Loucy (cell line): ENCODE data around the gene SH3BP5L.
A peak's percentile ranks its signal among the peaks of the same experiment; 100 is the strongest.
"Not testable (repeated sequence)": the region's sequence is repeated elsewhere in the genome, so short reads cannot be mapped to it uniquely, and the experiment has no call there.

Source experiments
- H2AFZ ChIP-seq: fragments of 200-600 bp; sonication (generic); 2 replicates; pipeline ENCODE4 v1.6.0; 2016; ENCODE audit warnings: antibody characterized with exemption, mild to moderate bottlenecking, low read length, moderate library complexity
- H3F3A ChIP-seq: fragments of 200-600 bp; 2 replicates; pipeline ENCODE4 v1.6.0; 2016; ENCODE audit warnings: antibody characterized with exemption, low read depth, mild to moderate bottlenecking
- H3K27me3 ChIP-seq: fragments of 200-600 bp; sonication (generic); 2 replicates; pipeline ENCODE4 v1.6.1; 2014; ENCODE audit warnings: low read length, mild to moderate bottlenecking; ENCODE audit not compliant: insufficient read depth, poor library complexity, severe bottlenecking
- H3K36me3 ChIP-seq: fragments of 200-600 bp; sonication (generic); 2 replicates; pipeline ENCODE4 v1.6.1; 2016; ENCODE audit warnings: low read length; ENCODE audit not compliant: insufficient read depth
- H3K4me1 ChIP-seq: fragments of 200-600 bp; sonication (generic); 2 replicates; pipeline ENCODE4 v1.5.1; 2014; ENCODE audit warnings: low read length, mild to moderate bottlenecking; ENCODE audit not compliant: insufficient read depth, poor library complexity, severe bottlenecking
- H3K4me2 ChIP-seq: fragments of 200-600 bp; sonication (generic); 2 replicates; pipeline ENCODE4 v1.6.0; 2014; ENCODE audit warnings: antibody characterized with exemption, low read length, low read depth, mild to moderate bottlenecking; ENCODE audit not compliant: poor library complexity, severe bottlenecking
- H3K4me3 ChIP-seq: fragments of 200-600 bp; sonication (generic); 2 replicates; pipeline ENCODE4 v1.5.1; 2014; ENCODE audit warnings: low read length, mild to moderate bottlenecking, mixed read lengths; ENCODE audit not compliant: poor library complexity, severe bottlenecking
- H3K79me2 ChIP-seq: fragments of 200-600 bp; sonication (generic); 2 replicates; pipeline ENCODE4 v1.6.1; 2014; ENCODE audit warnings: low read length; ENCODE audit not compliant: insufficient read depth
- H3K9ac ChIP-seq: fragments of 200-600 bp; sonication (generic); 2 replicates; pipeline ENCODE4 v1.6.0; 2014; ENCODE audit warnings: mild to moderate bottlenecking, low read depth, low read length, moderate library complexity; ENCODE audit not compliant: poor library complexity, severe bottlenecking
- H3K9me2 ChIP-seq: fragments of 200-600 bp; sonication (generic); replicated peaks from 2 replicates; pipeline ENCODE4 v1.6.1; 2016; ENCODE audit warnings: low read depth, low read length, mixed read lengths
- H3K9me3 ChIP-seq: fragments of 200-600 bp; sonication (generic); 2 replicates; pipeline ENCODE4 v1.6.1; 2014; ENCODE audit warnings: mild to moderate bottlenecking, antibody characterized with exemption, low read length, low read depth; ENCODE audit not compliant: insufficient read depth
- H4K20me1 ChIP-seq: fragments of 200-600 bp; sonication (generic); 2 replicates; pipeline ENCODE4 v1.6.0; 2014; ENCODE audit warnings: antibody characterized with exemption, low read length, mild to moderate bottlenecking; ENCODE audit not compliant: insufficient read depth, poor library complexity, severe bottlenecking
- EZH2phosphoT487 ChIP-seq: fragments of 200-600 bp; IDR thresholded peaks from 2 replicates; pipeline ENCODE4 v1.6.1; 2018; ENCODE audit warnings: antibody characterized with exemption, mild to moderate bottlenecking, moderate library complexity, borderline replicate concordance
- TF ChIP-seq, protein P1 (sequence below): fragments of 200-600 bp; sonication (generic); conservative IDR thresholded peaks from 2 replicates; pipeline ENCODE4 v1.5.1; 2014; ENCODE audit warnings: mild to moderate bottlenecking, antibody characterized with exemption, low read length

The SH3BP5L gene

DNA sequence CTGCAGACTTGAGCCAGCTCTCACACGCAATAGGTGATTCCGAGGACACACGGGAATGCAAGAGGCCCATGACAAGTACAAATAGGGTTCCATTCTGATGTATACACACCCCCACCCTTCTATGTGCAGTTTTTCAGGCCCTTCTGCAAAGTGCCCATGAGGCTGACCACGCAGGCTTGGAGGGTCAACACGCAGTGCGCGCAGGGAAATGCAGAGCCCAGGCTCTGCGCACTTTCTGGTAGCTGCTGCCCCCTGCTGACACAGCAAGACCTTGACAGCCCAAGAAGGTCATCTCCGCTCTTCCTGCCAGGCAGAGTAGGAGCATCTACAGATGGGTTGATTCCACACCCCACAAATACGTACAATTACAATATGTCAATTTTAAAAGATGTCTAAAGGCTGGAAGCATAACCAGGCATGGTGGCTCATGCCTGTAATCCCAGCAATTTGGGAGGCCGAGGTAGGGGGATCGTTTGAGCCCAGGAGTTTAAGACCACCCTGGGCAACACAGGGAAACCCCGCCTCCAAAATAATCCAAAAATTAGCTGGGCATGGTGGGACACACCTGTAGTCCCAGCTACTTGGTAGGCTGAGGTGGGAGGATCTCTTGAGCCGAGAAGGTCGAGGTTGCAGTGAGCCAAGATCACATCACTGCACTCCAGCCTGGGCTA is 18.5 kb downstream of the SH3BP5L start:
- no peak overlapping the region for H3K4me3 ChIP-seq
- no peaks in the 10 kb centered on the region for H3F3A ChIP-seq
- H2AFZ ChIP-seq = no peak overlapping the region
- no peaks in the 10 kb centered on the region for H3K9me2 ChIP-seq
- no peaks in the 10 kb centered on the region for H3K79me2 ChIP-seq
- TF ChIP-seq, protein P1, sequence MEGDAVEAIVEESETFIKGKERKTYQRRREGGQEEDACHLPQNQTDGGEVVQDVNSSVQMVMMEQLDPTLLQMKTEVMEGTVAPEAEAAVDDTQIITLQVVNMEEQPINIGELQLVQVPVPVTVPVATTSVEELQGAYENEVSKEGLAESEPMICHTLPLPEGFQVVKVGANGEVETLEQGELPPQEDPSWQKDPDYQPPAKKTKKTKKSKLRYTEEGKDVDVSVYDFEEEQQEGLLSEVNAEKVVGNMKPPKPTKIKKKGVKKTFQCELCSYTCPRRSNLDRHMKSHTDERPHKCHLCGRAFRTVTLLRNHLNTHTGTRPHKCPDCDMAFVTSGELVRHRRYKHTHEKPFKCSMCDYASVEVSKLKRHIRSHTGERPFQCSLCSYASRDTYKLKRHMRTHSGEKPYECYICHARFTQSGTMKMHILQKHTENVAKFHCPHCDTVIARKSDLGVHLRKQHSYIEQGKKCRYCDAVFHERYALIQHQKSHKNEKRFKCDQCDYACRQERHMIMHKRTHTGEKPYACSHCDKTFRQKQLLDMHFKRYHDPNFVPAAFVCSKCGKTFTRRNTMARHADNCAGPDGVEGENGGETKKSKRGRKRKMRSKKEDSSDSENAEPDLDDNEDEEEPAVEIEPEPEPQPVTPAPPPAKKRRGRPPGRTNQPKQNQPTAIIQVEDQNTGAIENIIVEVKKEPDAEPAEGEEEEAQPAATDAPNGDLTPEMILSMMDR = peak; percentile 86
- TF ChIP-seq EZH2phosphoT487 = no peak
- no peaks in the 10 kb centered on the region for H4K20me1 ChIP-seq
- no peak overlapping the region for H3K9ac ChIP-seq
- H3K27me3 ChIP-seq = no peaks in the 10 kb centered on the region
- H3K4me1 ChIP-seq = no peaks in the 10 kb centered on the region
- H3K9me3 ChIP-seq = no peaks in the 10 kb centered on the region
- peaks cover 6% of the 10 kb centered on the region; the same call in 1 of the 2 replicates for H3K36me3 ChIP-seq
- no peak overlapping the region for H3K4me2 ChIP-seq

DNA sequence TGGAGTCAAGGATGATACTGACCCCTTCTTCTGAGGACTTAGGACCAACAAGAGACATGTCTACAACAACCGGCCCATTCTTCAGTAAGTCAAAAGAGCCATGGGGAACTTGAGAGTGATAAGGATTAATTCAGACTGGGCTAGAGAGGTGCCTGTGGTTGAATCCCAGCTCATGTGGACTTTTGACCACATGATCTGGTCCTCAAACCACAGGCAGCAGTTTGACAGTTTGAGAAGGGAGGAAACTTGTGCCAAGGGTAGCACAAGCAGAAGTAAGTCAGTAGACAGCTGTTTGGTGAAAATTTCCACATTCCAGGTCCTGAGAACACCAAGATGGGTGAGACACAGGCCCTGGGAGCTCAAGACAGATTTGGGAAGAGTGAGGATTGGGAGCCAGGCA is 19.8 kb downstream of the SH3BP5L start:
- Histone ChIP-seq H3K9me2 (no peaks in the 10 kb centered on the region), H3K36me3 (no peaks in the 10 kb centered on the region; the same call in 1 of the 2 replicates), H3K9me3 (no peaks in the 10 kb centered on the region), H3K79me2 (no peaks in the 10 kb centered on the region), H3K4me1 (no peaks in the 10 kb centered on the region), H3K4me2 (no peak overlapping the region), H3K4me3 (no peak overlapping the region), H3K27me3 (no peaks in the 10 kb centered on the region), H3F3A (no peaks in the 10 kb centered on the region), H4K20me1 (no peaks in the 10 kb centered on the region), H3K9ac (no peak overlapping the region), H2AFZ (no peak overlapping the region)
- TF ChIP-seq, protein P1 = no peak
- no peak for TF ChIP-seq EZH2phosphoT487

DNA sequence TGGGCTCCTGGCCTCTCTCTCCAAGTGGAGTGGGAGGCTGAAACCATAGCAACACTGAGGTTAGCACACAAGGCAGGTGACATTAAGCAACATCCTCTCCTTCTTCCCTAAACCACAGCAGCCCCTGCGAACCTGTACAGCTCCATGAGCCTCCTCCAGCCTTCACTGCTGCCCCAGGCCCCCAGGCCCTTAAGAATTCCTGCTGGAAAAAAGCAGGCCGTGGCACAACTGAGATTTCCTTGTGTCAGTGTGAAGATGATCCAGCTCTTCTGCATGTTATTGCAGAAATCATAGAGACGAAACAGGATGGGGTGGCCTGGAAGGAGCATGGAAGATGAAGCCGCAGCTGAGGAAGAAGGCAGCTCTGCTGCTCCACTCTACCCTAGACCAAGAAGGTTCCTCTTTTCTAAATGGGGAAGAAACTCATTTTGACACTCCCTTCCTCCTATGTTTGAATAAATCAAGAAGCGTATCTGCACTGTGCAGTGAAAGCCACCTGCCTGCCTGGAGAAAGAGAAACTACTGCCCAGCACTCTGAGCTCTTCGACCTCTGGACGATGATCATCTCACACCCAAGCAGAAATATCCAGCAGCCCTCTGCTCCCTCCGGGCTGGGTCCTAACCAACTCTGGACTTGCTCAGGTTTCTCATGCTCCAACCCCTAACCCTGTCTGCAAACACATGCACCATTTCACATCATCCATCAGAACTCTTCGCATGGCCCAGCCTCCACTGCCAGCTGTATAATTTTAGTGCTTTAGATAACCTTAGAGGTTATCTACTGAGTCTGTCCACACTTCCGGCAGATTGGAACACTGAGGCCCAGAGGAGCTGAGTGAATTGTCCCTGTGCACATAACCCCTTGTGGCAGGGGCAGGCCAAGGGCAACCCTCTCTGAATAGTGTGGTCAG is 20.7 kb downstream of the SH3BP5L start:
- Histone ChIP-seq H3K4me3 (no peak overlapping the region), H3K79me2 (no peaks in the 10 kb centered on the region), H3K4me1 (no peaks in the 10 kb centered on the region), H3K9me3 (no peaks in the 10 kb centered on the region), H3F3A (no peaks in the 10 kb centered on the region), H3K9ac (no peak overlapping the region), H3K9me2 (no peaks in the 10 kb centered on the region), H2AFZ (no peak overlapping the region), H3K36me3 (no peaks in the 10 kb centered on the region), H3K4me2 (no peak overlapping the region), H4K20me1 (no peaks in the 10 kb centered on the region), H3K27me3 (no peaks in the 10 kb centered on the region)
- TF ChIP-seq EZH2phosphoT487 = no peak
- TF ChIP-seq, protein P1 = no peak

DNA sequence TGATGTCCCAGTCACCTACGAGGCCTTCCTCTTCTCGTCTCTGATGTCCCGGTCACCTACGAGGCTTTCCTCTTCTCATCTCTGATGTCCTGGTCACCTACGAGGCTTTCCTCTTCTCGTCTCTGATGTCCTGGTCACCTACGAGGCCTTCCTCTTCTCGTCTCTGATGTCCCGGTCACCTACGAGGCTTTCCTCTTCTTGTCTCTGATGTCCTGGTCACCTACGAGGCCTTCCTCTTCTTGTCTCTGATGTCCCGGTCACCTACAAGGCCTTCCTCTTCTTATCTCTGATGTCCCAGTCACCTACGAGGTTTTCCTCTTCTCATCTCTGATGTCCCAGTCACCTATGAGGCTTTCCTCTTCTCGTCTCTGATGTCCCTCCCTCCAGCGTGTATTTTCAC is 22.2 kb downstream of the SH3BP5L start:
- H2AFZ ChIP-seq, H3F3A ChIP-seq, H3K36me3 ChIP-seq, H3K9me3 ChIP-seq, H3K4me3 ChIP-seq, H3K27me3 ChIP-seq, H4K20me1 ChIP-seq, H3K4me2 ChIP-seq, H3K9me2 ChIP-seq, H3K79me2 ChIP-seq, H3K4me1 ChIP-seq, H3K9ac ChIP-seq: not testable (repeated sequence)
